GM10266 (cell line): ENCODE measurements around the gene ZNF670.

Experiments used
- DNase-seq: peaks from one replicate; pipeline ENCODE4 v3.0.0; 2012; ENCODE audit errors: extremely low spot score
- CTCF ChIP-seq: IDR thresholded peaks from 2 replicates; pipeline ENCODE4 v1.5.1; 2012; ENCODE audit warnings: mild to moderate bottlenecking, low read depth; ENCODE audit not compliant: control insufficient read depth, insufficient read depth; ENCODE audit errors: missing control alignments

The ZNF670 gene

DNA sequence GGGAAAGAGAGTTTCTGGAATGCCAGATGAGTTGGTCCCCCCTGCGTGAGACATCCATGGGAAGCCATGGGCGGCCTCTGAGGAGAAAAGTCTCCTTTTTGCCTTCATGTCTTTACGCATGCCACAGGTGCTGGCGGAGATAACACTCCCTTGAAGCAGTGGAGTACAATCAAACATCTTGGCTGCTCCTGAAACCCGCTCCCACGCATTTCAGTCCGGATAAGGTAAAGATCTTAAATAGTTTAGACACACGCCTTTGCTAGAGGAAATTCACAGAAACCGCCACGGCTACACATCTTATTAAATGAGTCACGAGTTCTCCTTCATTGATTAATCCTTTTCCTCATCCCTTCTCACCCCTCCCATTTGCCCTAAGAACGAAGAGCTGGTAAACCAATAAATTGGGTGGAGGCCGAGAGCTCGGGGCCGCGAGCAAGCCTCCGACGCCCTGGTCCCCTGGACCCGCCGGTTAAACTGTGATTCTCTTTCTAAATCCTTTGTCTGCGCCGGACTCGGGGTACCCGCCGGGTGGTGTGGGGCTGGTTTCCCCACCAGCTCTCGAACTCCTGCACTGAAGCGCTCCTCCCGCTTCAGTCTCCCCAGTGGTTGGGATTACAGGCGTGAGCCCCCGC lies 32.1 kb upstream of the ZNF670 start:
- no peak for TF ChIP-seq CTCF
- DNase-seq = no peak

- TF ChIP-seq CTCF = no peak
- DNase-seq = no peak
Measured at GRCh38 chr1:247107694-247108093, 29.1 kb upstream of the ZNF670 start.

DNA sequence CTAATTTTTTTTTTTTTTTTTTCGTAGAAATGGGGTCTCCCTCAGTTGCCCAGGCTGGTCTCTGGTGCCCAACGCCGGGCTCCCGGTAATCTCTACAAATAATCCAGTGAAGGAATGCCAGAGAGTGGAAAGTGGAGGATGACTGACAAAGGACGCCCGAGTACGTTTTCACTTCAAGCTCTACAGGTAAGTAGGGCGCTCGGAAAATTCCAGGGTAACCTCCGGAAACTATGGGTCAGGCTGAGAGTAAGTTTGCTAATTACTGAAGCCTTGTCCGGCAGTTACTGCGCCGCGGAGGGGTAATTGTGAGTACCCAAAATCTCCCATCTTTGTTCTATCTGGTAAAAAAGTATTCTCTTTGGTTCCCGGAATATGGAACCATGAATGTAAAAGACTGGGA lies 27.4 kb upstream of the ZNF670 start:
- TF ChIP-seq CTCF = no peak
- DNase-seq = no peak

GRCh38 chr1:247104965-247105364 lies 26.4 kb upstream of the ZNF670 start:
- no peak for DNase-seq
- TF ChIP-seq CTCF = no peak

GRCh38 chr1:247103859-247104591 lies 25.4 kb upstream of the ZNF670 start, which contains the start of gene ZNF669:
Gene ZNF669, minus strand, starts transcription at chr1:247104356. Its CDS starts 157 bp downstream, at chr1:247104199.
- peak; percentile 95 for DNase-seq
- TF ChIP-seq CTCF = no peak

- DNase-seq = no peak
- TF ChIP-seq CTCF = no peak
Measured at GRCh38 chr1:247102381-247102780, 23.8 kb upstream of the ZNF670 start.

GRCh38 chr1:247100676-247101279 lies 22.2 kb upstream of the ZNF670 start:
- TF ChIP-seq CTCF = no peak
- no peak for DNase-seq
